HepG2 (cell line): Measurements from ENCODE around the gene DNAJC5. TPM values are rescaled to one million over a fixed set of nuclear protein-coding genes. Genes with fewer than 3 reads are reported as not detected.
A peak's percentile ranks its signal among the peaks of the same experiment; 100 is the strongest.

ENCODE experiments used
- EHMT2 ChIP-seq: fragments of 200-600 bp; sonication (generic); IDR thresholded peaks from 2 replicates; pipeline ENCODE4 v1.7.0; 2017; ENCODE audit warnings: antibody characterized with exemption, low read depth, low read length, borderline replicate concordance
- FOXA1 ChIP-seq, 2 experiments: fragments of 450-650 bp in 1 of 2; sonication (generic) in 1 of 2; formaldehyde crosslinking in 1 of 2; IDR thresholded peaks; 2 replicates each; pipeline versions ENCODE4 v1.4.0 to v1.6.1; 2016 to 2020; ENCODE audit warnings: missing genetic modification reagents in 1 of 2
- GLMP ChIP-seq: sonication (generic); formaldehyde crosslinking; IDR thresholded peaks from 2 replicates; pipeline ENCODE4 v1.9.0; 2021; ENCODE audit warnings: missing genetic modification reagents, mild to moderate bottlenecking, borderline replicate concordance
- NFRKB ChIP-seq: fragments of 450-650 bp; IDR thresholded peaks from 2 replicates; pipeline ENCODE4 v1.6.1; 2017
- NR1H2 ChIP-seq: sonication (generic); formaldehyde crosslinking; IDR thresholded peaks from 2 replicates; pipeline ENCODE4 v1.8.1; 2022; ENCODE audit warnings: low read depth, missing genetic modification reagents, borderline replicate concordance
- PLRG1 ChIP-seq: fragments of 450-650 bp; conservative IDR thresholded peaks from 2 replicates; pipeline ENCODE4 v1.6.1; 2016
- RAD51 ChIP-seq: fragments of 450-650 bp; IDR thresholded peaks from 2 replicates; pipeline ENCODE4 v1.6.1; 2016; ENCODE audit warnings: borderline replicate concordance
- ZBTB1 ChIP-seq: sonication (generic); formaldehyde crosslinking; IDR thresholded peaks from 2 replicates; pipeline ENCODE4 v1.4.0; 2020; ENCODE audit warnings: missing genetic modification reagents, borderline replicate concordance
- ZBTB3 ChIP-seq: sonication (generic); formaldehyde crosslinking; IDR thresholded peaks from 2 replicates; pipeline ENCODE4 v1.4.0; 2020; ENCODE audit warnings: low read depth, mild to moderate bottlenecking, moderate library complexity, missing genetic modification reagents, borderline replicate concordance
- ZNF646 ChIP-seq: sonication (generic); formaldehyde crosslinking; IDR thresholded peaks from 2 replicates; pipeline ENCODE4 v1.9.0; 2021; ENCODE audit warnings: mild to moderate bottlenecking, missing genetic modification reagents
- polyA plus RNA-seq, 8 experiments: library from polyadenylated mRNA; depleted of rRNA in 3 of 8; stranded (reverse) in 7 of 8; unstranded in 1 of 8; fragments of >200 nt; fragmentation: Illumina TruSeq in 4 of 8; extraction: Trizol in 4 of 8; gene quantifications; 2 replicates each; pipeline versions ENCODE4 v1.2.1 to v1.2.3, GENCODE V29; 2011 to 2016; ENCODE audit warnings: low read depth in 4 of 8, missing spikeins in 1 of 8, mixed read lengths in 1 of 8; ENCODE audit not compliant: insufficient read depth in 1 of 8
- total RNA-seq, 5 experiments: library from RNA; depleted of rRNA; stranded (reverse); fragments of >200 nt; fragmentation: Illumina TruSeq; extraction: Trizol; gene quantifications; 2 replicates each; pipeline ENCODE4 v1.2.3, GENCODE V29; 2016; ENCODE audit warnings: low read depth in 1 of 5
- TF ChIP-seq, protein P1 (sequence below): sonication (generic); formaldehyde crosslinking; conservative IDR thresholded peaks from 2 replicates; pipeline ENCODE4 v1.4.0; 2020; ENCODE audit warnings: mild to moderate bottlenecking, missing genetic modification reagents, moderate library complexity
- TF ChIP-seq, protein P2 (sequence below): sonication (generic); formaldehyde crosslinking; IDR thresholded peaks from 2 replicates; pipeline ENCODE4 v1.8.0; 2022; ENCODE audit warnings: missing genetic modification reagents, mild to moderate bottlenecking, borderline replicate concordance
- TF ChIP-seq, protein P3 (sequence below): sonication (generic); formaldehyde crosslinking; IDR thresholded peaks from 2 replicates; pipeline ENCODE4 v1.4.0; 2020; ENCODE audit warnings: mild to moderate bottlenecking, missing genetic modification reagents

The DNAJC5 gene
- total and polyA plus RNA-seq, 2 of the 13 experiments (the other 11 are each of a cell fraction or from before 2014, with no cell fraction given): 42.8 to 64.5 TPM

DNA sequence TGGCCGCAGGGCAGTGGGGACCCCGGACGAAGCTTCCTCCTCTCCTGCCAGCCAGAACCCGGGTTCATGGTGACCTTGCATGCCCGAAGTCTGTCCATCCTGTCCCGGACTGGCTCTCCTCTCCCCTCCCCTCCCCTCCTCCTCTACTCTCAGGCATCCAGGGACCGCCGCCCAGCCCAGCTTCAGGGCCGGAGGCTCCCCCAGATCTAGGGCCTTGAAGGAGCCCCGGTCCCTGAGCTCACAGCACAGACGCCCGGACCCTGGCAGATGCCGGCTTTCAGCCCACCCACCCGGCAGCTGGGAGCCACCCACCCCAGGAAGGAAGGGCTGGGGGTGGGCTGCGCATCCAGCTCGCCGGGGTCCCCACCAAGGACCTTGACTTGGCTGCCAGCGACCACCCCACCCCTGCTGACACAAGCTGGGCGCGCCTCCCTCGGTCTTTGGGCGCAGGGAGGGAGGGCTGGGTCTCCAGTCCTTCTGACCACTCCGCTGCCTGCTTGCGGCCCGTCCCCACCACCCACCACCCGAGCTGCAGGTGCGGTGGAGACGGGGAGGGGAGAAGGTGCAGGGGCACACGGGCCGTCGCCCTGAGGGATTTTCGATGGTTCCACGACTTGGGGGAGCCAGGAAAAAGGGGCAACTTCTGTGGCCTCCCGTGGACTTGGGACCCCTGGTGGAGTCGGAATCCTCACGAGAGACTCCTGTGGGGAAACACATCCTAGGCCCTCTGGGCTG is 39.4 kb upstream of the DNAJC5 start (continued):
- TF ChIP-seq, protein P1, sequence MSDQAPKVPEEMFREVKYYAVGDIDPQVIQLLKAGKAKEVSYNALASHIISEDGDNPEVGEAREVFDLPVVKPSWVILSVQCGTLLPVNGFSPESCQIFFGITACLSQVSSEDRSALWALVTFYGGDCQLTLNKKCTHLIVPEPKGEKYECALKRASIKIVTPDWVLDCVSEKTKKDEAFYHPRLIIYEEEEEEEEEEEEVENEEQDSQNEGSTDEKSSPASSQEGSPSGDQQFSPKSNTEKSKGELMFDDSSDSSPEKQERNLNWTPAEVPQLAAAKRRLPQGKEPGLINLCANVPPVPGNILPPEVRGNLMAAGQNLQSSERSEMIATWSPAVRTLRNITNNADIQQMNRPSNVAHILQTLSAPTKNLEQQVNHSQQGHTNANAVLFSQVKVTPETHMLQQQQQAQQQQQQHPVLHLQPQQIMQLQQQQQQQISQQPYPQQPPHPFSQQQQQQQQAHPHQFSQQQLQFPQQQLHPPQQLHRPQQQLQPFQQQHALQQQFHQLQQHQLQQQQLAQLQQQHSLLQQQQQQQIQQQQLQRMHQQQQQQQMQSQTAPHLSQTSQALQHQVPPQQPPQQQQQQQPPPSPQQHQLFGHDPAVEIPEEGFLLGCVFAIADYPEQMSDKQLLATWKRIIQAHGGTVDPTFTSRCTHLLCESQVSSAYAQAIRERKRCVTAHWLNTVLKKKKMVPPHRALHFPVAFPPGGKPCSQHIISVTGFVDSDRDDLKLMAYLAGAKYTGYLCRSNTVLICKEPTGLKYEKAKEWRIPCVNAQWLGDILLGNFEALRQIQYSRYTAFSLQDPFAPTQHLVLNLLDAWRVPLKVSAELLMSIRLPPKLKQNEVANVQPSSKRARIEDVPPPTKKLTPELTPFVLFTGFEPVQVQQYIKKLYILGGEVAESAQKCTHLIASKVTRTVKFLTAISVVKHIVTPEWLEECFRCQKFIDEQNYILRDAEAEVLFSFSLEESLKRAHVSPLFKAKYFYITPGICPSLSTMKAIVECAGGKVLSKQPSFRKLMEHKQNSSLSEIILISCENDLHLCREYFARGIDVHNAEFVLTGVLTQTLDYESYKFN: no peak
- no peak for TF ChIP-seq NR1H2 (CRISPR knock-in tag)
- TF ChIP-seq PLRG1: no peak
- no peak for TF ChIP-seq RAD51
- TF ChIP-seq, protein P2, sequence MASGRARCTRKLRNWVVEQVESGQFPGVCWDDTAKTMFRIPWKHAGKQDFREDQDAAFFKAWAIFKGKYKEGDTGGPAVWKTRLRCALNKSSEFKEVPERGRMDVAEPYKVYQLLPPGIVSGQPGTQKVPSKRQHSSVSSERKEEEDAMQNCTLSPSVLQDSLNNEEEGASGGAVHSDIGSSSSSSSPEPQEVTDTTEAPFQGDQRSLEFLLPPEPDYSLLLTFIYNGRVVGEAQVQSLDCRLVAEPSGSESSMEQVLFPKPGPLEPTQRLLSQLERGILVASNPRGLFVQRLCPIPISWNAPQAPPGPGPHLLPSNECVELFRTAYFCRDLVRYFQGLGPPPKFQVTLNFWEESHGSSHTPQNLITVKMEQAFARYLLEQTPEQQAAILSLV (CRISPR knock-in tag): 0 out of 2 replicates have a peak, but pooled peaks have one; percentile 54
- no peak for TF ChIP-seq NFRKB
- no peak for TF ChIP-seq ZBTB3 (CRISPR knock-in tag)
- no peak for TF ChIP-seq FOXA1 (IDR thresholded peaks at IDR 0.05)
- TF ChIP-seq FOXA1 (CRISPR knock-in tag; IDR thresholded peaks at IDR 0.05): no peak
- no peak for TF ChIP-seq ZNF646
- no peak for TF ChIP-seq ZBTB1
- TF ChIP-seq, protein P3, sequence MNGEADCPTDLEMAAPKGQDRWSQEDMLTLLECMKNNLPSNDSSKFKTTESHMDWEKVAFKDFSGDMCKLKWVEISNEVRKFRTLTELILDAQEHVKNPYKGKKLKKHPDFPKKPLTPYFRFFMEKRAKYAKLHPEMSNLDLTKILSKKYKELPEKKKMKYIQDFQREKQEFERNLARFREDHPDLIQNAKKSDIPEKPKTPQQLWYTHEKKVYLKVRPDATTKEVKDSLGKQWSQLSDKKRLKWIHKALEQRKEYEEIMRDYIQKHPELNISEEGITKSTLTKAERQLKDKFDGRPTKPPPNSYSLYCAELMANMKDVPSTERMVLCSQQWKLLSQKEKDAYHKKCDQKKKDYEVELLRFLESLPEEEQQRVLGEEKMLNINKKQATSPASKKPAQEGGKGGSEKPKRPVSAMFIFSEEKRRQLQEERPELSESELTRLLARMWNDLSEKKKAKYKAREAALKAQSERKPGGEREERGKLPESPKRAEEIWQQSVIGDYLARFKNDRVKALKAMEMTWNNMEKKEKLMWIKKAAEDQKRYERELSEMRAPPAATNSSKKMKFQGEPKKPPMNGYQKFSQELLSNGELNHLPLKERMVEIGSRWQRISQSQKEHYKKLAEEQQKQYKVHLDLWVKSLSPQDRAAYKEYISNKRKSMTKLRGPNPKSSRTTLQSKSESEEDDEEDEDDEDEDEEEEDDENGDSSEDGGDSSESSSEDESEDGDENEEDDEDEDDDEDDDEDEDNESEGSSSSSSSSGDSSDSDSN (CRISPR knock-in tag): no peak; the same call in 1 of the 2 replicates
- TF ChIP-seq EHMT2: no peak
- TF ChIP-seq GLMP: no peak
